Measurements from ENCODE around the gene PHYHIPL. TPM values are rescaled to one million over a fixed set of nuclear protein-coding genes. Genes with fewer than 3 reads are reported as not detected.

The PHYHIPL gene
- polyA plus RNA-seq, 4 donors = 3.0 to 19.6 (median 16.5) TPM

DNA sequence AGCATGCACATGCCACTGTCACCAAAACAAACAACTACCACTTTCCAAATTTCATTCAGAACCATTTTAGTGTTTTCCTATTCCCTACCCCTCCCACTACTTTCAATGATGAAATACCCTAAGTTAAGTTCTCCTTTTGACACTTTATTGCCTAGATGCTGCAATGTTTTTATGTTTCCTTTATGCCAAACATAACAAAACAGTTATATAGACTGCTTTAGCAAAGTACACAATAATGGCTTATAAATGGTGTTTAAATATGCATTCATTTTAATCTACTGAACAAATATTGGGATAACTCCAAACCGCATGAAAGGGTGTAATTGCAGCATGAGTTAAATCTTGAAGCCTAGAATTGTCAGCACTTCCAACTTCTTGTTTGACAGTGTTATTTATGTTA is 69.2 kb downstream of the PHYHIPL start:
- DNase-seq (ENCODE audit: low read depth in 4 of 4, low spot score in 3 of 4) = no peak

DNA sequence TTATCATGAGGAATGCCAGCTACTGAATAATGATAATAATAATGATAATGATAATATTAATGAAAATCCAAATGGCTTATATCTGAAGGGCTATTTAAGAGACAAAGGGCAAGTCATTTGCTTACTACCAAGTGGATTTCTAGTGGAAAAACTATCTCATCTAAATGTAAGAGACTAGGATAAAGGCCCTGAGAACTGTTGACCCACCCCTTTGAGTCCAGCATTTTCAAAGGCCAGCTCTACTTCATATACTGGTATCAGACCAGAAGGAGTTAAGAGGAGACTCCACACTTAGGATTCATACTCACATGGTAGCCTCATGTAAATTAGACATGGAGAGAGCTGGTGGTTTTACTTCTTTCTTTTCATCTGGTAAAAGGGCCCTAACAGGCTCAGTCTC is 76.0 kb downstream of the PHYHIPL start:
- no peak for DNase-seq (ENCODE audit: low read depth in 4 of 4, low spot score in 3 of 4)

GRCh38 chr10:59255463-59255862 is 79.0 kb downstream of the PHYHIPL start:
- no peak for DNase-seq (ENCODE audit: low read depth in 4 of 4, low spot score in 3 of 4)

DNA sequence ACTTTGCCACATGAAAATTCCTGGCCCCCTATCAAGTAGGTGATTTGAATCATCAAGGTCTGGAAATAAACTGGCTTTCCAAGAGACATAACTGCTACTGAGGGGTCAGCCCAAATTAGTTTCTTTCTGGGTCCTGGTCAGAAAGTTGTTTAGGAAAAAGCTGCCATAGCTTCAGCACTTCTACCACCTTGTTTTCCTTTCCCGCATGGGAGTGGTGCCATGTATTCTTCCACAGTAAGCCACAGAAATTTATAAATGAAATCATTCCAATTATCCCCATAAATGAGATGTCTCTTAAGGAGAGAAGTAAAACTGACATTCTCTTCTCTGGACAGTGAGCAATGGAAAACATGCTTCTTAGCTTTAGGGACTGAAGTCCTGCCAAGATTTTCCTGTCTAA is 80.8 kb downstream of the PHYHIPL start:
- no peak for DNase-seq (ENCODE audit: low read depth in 4 of 4, low spot score in 3 of 4)

DNA sequence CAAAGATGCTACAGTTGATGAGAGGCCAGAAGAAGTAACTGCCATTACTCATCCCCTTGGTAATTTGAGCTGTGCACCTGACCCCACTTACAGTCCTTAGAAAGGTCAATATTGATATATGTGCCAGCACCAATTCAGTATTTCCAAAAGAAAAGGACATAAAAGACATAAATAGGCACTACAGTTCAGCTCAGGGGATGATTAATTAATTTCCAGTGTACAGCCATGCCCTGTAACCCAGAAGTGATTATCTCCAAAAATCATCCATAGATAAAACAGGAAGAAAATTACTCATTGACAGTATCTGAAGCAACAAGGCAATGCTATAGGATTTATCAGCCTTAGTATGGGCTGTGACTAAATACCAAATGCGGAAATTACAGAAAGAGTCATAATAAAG is 82.4 kb downstream of the PHYHIPL start:
- DNase-seq (ENCODE audit: low read depth in 4 of 4, low spot score in 3 of 4) = no peak

DNA sequence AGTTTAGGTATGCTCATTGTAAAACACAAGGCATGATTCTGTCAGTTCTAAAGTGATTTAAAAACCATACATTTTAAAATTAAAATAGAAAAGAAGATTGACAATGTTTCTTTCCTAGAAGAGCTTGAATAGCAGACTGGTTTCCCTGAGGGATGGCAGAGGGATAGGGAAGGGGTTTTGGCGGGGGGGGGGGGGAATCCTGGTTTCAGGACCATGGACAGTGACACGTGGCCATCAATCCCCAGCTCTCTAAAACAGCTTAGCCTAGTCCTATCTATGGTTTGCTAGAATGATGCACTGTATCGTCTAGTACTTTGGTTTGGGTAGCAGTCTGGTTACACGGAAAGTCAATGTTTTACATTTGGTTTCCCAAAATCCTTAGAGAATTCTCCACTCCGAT is 88.7 kb downstream of the PHYHIPL start:
- no peak for DNase-seq (ENCODE audit: low read depth in 4 of 4, low spot score in 3 of 4)

DNA sequence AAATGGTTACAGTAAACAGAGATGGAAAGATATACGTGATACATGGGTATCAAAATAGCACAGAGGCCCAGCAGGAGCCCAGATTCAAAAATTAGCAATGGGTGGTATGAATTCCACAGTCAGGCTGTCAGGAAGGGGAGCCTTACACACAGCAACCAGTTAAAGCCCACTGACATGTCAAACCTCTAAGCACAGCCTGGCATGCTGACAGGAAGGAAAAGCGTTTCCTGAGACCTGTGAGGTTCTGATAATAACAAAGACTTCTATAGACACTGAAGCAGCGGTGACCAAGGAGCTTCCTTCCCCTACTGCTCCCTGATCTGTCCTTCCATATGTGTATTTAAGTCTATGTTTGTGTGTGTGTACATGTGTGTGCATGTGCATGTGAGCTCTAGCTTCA is 89.9 kb downstream of the PHYHIPL start:
- DNase-seq (ENCODE audit: low read depth in 4 of 4, low spot score in 3 of 4) = no peak

DNA sequence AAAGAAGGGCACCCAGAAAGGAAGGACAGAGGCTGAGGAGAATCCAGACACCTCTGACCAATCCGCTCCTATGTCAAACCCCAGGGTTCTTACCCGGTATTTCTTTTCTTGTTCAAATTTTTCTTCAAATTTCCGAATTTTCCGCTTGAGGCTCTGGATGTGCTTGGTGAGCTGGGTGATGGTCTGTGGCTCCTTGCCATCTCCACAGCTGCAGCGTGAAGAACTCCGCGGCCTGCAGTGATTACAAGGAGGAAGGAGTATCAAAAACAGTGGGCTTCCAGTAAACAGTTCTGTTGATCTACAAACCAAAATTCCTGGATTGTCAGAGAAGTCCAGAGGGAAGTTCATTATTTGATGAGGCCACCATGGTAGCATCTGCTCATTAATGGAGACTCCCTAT is 92.0 kb downstream of the PHYHIPL start:
- DNase-seq (ENCODE audit: low read depth in 4 of 4, low spot score in 3 of 4) = no peak

GRCh38 chr10:59269651-59270050 is 93.2 kb downstream of the PHYHIPL start:
- DNase-seq (ENCODE audit: low read depth in 4 of 4, low spot score in 3 of 4) = no peak

- no peak for DNase-seq (ENCODE audit: low read depth in 4 of 4, low spot score in 3 of 4)
Observed at GRCh38 chr10:59270492-59270891, 94.0 kb downstream of the PHYHIPL start.

- no peak for DNase-seq (ENCODE audit: low read depth in 4 of 4, low spot score in 3 of 4)
Observed at GRCh38 chr10:59271160-59271559, 94.7 kb downstream of the PHYHIPL start.

DNA sequence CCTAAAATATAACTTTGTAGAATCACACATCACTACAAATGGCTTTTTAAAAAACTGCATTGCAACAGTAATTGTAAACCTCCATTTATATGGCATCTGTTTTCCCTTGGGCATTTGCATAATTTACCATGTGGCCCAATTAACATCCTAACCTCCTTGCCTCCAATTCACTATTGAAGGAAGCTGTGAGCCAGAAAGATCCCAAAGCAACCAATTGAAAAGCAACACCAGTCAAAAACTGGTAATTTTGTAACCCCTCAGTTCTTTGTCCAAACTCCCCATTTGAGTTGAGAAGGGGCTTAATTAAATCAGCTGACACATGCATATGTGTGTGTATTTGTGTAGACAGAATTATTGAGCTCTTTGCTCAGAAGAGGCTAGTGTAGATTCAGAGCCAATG is 95.6 kb downstream of the PHYHIPL start:
- DNase-seq (ENCODE audit: low read depth in 4 of 4, low spot score in 3 of 4) = no peak

DNA sequence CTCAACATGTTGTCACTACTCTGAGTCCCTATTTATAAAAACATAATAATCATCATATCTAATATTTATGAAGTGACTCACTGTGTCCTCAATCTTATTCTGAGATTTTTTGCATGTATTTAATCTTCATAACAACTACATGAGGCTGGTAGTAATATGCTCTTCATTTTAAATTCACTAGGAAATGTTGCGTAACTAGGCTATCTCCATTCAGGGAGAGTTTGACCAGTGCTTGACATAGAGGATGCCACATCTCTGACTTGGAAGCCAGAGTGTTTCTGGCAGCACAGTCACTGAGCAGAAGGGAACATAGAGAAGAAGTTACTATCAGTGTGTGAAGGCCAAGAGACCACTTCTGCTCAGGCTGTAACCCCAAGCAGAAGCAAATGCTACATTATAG is 97.0 kb downstream of the PHYHIPL start:
- DNase-seq (ENCODE audit: low read depth in 4 of 4, low spot score in 3 of 4) = no peak

- no peak for DNase-seq (ENCODE audit: low read depth in 4 of 4, low spot score in 3 of 4)
Observed at GRCh38 chr10:59276133-59276532, 99.7 kb downstream of the PHYHIPL start.

GRCh38 chr10:59276919-59277318 is 100.5 kb downstream of the PHYHIPL start:
- no peak for DNase-seq (ENCODE audit: low read depth in 4 of 4, low spot score in 3 of 4)

GRCh38 chr10:59279476-59279875 is 103.0 kb downstream of the PHYHIPL start:
- DNase-seq (ENCODE audit: low read depth in 4 of 4, low spot score in 3 of 4) = no peak

DNA sequence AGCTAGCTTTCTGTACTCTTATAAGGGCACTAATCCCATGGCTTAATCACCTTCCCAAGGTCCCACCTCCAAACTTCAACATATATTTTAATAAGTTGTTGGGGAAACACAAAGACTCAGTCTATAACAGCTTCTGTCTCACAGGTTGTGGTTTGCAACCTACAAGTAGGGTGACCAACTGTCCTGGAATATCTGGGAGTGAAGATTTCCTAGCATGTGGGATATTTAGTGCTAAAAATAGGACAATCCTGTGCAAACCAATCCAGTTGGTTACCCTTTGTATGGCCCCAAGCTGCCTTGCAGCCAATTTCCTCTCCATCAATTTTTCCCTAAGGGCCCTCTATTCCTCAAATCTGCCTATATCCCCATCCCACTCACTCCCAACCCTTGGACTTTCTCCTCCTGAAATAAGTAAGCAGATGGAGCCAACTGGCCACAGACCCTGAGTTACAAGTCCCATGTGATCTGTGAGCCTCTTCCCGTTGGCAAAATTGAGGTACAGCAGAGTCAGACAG is 103.6 kb downstream of the PHYHIPL start:
- no peak for DNase-seq (ENCODE audit: low read depth in 4 of 4, low spot score in 3 of 4)

- no peak for DNase-seq (ENCODE audit: low read depth in 4 of 4, low spot score in 3 of 4)
Observed at GRCh38 chr10:59281861-59282260, 105.4 kb downstream of the PHYHIPL start.

GRCh38 chr10:59283456-59284091 is 107.1 kb downstream of the PHYHIPL start:
- DNase-seq (ENCODE audit: low read depth in 4 of 4, low spot score in 3 of 4) = no peak

DNA sequence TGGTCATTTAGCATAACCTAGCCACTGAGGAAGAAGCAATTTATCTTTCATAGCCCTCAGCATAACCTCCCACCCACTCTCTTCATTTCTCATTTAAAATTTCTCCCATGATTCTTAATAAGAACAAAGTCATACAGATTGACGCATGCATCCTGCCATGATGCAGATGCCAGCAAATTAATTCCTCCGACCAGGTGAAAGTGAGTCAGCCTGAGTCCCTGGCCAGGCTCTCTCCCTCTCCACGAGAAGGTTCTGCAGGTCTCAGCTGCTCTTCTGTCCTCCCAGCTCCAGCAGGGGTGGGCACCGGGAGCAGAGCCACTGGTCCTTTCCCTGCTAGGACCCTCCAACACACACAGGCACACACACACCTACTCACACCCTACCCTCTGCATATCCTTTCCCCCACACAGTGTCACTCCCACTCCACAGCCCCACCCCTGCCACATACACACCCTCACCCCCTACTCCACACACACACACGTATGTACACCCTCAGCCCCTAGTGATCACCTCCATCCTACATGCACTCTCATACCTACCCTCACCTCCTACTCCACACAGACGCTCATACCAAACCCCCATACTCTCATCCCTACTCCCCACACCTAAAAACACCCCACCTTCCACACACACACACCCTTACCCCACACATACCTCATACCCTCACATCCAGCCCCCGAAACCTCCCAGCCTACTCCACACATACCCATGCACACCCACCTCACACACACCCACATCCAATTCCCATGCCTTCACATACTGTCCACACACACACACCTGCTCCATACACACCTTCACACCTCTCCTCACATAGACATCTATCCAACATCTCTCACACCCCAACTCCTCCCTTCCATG is 107.9 kb downstream of the PHYHIPL start:
- no peak for DNase-seq (ENCODE audit: low read depth in 4 of 4, low spot score in 3 of 4)

DNA sequence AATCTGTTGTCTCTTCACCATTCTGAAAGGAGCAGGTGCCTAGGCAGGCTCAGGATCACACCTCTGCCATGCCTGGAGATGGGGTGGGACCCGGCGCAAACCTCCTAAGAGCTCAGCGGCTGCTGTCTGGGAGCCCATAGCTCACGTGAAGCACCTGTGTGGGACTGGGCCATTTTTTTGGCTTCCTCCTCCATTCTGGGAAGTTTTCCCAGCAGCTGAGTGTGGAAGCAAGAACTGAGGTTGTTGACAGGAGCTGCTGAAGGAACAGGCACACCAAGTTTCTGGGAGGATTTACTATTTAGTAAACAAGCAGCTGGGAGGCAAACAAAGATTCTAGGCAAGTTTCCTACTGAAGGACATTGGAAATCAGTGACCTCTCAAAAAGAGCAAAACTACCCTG is 108.6 kb downstream of the PHYHIPL start:
- no peak for DNase-seq (ENCODE audit: low read depth in 4 of 4, low spot score in 3 of 4)

- DNase-seq (ENCODE audit: low read depth in 4 of 4, low spot score in 3 of 4) = no peak
Observed at GRCh38 chr10:59285848-59286247, 109.4 kb downstream of the PHYHIPL start.
